Stimulated activated memory B cell treated with anti-CD40 and anti-IgM and Interleukin-4, amounts not matched to agents 10 μg/mL and 1 μg/mL and 100 μg/mL, for 72 hours (primary cell): ENCODE data around the gene RELL1.
"Not testable (repeated sequence)": the region's sequence is repeated elsewhere in the genome, so short reads cannot be mapped to it uniquely, and the experiment has no call there.

Source experiments
- ATAC-seq: fragments of 150-1000 bp; cut with Tn5 transposase; 2 replicates; pipeline ENCODE4 v1.10.0; 2021
- H3K27ac Mint-ChIP-seq: one replicate; pipeline ENCODE4 v1.8.0; 2022; ENCODE audit warnings: mild to moderate bottlenecking, mixed read lengths
- H3K27me3 Mint-ChIP-seq: one replicate; pipeline ENCODE4 v1.8.0; 2022; ENCODE audit warnings: mixed read lengths
- H3K36me3 Mint-ChIP-seq: one replicate; pipeline ENCODE4 v1.8.0; 2022; ENCODE audit warnings: mixed read lengths
- H3K4me1 Mint-ChIP-seq: one replicate; pipeline ENCODE4 v1.8.0; 2022; ENCODE audit warnings: mixed read lengths
- H3K4me3 Mint-ChIP-seq: one replicate; pipeline ENCODE4 v1.8.0; 2022; ENCODE audit warnings: mild to moderate bottlenecking, moderate library complexity, mixed read lengths
- H3K9me3 Mint-ChIP-seq: one replicate; pipeline ENCODE4 v1.8.0; 2022; ENCODE audit warnings: mixed read lengths

The RELL1 gene

DNA sequence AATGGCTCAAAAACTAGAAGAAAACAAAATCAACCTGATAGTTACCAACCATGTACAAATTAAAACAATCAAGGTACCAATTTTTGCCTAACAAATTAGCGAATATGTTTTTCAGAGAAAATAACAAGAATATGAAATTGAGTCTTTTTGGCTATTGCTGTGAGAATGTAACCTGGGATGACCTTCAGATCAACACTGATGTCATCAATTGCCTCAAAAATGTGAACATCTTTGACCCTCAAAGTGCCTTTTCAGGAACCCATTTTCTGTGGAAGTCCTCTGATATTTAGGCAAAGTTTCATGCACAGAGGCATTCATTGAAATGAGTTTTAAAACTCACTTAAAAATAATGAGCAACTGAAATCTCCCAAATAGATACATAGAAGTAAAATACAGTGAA lies 6.1 kb downstream of the RELL1 start:
- Mint-ChIP-seq H3K27me3 (no peaks in the 10 kb centered on the region), H3K36me3 (no peaks in the 10 kb centered on the region), H3K27ac (no peak overlapping the region), H3K4me3 (no peak overlapping the region), H3K4me1 (peaks cover 34% of the 10 kb centered on the region), H3K9me3 (no peaks in the 10 kb centered on the region)
- no peak for ATAC-seq

DNA sequence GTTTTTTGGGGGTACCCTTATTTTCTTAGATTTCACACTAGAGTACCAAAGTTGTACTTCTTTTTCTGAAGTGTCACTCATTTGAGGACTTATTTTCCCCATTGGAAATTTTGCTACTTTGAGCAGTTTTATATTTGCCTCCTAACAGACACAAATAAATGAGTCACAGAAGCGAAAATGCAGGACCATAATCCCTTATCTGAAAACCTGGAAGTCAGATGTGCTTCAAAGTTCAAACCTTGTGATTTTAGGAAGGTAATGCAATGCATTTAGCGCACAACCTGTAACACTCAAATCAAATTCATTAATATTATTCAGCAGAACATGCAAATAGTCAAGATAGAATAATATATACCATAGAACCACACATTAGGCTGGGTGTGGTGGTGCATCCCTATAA lies 6.9 kb downstream of the RELL1 start:
- Mint-ChIP-seq H3K4me1 (peaks cover 30% of the 10 kb centered on the region), H3K36me3 (no peaks in the 10 kb centered on the region), H3K4me3 (no peak overlapping the region), H3K27ac (no peak overlapping the region), H3K9me3 (no peaks in the 10 kb centered on the region), H3K27me3 (no peaks in the 10 kb centered on the region)
- ATAC-seq, result no peak

DNA sequence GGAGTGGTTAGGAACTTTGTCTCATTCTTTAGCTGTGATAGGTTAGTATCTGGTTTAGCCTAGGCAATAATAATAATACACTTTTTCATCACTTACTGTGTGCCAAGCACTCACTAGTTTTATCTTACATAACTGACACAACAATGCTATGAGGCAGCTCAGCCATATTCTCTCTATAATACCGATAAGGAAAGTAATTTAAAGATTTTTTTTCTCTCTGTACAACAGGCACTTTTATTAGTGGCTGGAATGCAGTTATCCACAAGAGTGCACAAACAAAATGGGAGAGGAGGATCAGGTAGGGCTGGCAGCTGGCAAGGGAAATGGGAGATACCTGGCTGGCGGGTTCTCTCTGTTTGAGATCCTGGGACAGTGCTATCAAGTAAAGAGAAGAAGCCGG lies 7.6 kb downstream of the RELL1 start:
- Mint-ChIP-seq H3K4me3 (no peak overlapping the region), H3K4me1 (peaks cover 34% of the 10 kb centered on the region), H3K27ac (peak overlapping the region; percentile 22), H3K9me3 (no peaks in the 10 kb centered on the region), H3K36me3 (no peaks in the 10 kb centered on the region), H3K27me3 (no peaks in the 10 kb centered on the region)
- no peak for ATAC-seq

DNA sequence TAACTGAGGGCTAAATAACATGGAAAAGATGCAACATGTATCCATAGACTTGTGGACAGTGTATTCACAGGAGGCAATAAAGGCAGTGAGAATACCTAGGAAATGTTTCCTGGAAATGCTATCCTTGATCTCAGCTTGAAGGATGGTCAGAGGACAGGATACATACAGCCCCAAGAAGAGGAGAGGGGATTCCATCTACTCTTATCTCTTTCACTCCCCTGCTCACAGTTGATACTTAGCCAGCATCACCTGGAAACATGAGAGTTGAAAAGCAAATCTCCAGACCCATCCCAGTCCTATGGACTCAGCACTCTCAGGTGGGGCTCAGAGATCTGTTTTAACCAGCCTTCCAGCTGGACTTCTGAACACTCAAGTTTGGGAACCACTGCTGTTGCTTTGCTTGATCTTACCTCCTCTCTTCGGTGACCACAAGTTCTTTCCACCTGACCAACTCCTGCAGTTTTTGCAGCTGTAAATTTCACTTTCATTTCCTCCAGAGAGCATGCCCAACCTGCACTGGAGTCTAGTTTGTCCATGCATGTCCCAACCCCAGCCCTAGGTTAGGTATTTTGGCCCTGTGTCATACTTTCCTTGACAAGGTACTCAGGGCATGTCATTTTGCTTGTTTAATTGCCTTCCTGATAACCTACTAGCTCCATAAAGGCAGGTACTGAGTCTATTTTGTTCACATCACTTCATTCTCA lies 10.4 kb downstream of the RELL1 start:
- Mint-ChIP-seq H3K27ac (no peak overlapping the region), H3K27me3 (no peaks in the 10 kb centered on the region), H3K4me1 (peaks cover 20% of the 10 kb centered on the region), H3K4me3 (no peak overlapping the region), H3K9me3 (no peaks in the 10 kb centered on the region), H3K36me3 (no peaks in the 10 kb centered on the region)
- peak; percentile 94 for ATAC-seq

DNA sequence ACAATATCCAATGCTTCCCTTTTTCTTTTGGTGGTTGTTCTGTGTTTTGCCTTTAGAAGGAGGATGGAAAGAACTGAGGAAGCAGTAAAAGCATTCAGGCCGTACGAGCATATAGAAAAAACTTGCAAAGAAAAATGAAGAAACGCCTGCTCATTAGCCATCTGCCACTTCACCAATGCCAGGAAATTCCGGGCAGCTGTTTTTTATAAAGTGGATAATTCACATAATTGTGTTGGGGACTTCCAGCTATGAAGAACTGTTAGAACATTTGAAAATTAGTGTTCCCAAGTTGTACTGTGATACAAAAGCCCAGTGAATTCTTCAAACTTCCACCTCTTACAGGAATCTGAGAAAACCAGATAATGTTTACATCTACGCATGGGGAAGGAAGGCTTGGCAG lies 11.7 kb downstream of the RELL1 start:
- ATAC-seq, result no peak
- Mint-ChIP-seq H3K9me3 (no peaks in the 10 kb centered on the region), H3K4me1 (peaks cover 20% of the 10 kb centered on the region), H3K27me3 (no peaks in the 10 kb centered on the region), H3K4me3 (no peak overlapping the region), H3K27ac (no peak overlapping the region), H3K36me3 (no peaks in the 10 kb centered on the region)

DNA sequence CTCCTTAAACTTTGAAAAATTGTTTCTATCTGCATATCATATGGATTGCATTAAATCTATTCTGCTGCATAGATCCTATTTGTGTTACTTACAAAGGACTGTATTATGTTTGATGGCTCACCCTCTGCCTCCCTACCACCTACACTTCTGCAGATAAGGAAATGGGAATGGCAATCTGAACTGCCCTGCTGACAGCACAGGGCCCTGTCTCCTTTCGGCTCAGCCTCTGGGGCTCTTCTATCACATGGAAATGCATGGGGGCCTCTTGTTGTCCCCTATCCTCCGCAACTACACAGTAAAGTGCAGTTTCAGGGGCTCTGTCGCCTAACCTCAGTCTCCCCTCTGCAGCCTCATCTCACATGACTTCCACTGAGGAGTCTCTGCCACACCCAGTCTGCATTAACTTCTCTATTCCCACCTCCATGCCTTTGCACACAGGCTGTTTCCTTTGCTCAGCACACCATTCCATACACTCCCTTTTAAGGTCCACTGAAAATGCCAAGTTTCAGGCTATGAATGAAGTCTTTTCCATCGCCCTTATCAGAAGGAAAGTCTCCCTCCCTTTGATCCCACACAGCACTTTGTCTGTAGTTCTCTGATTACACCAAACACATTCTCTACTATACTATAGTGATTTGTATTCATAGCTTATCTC lies 12.5 kb downstream of the RELL1 start:
- no peaks in the 10 kb centered on the region for H3K36me3 Mint-ChIP-seq
- no peak for ATAC-seq
- H3K27ac Mint-ChIP-seq, result peak overlapping the region; percentile 9
- H3K4me1 Mint-ChIP-seq, result peaks cover 20% of the 10 kb centered on the region
- no peaks in the 10 kb centered on the region for H3K9me3 Mint-ChIP-seq
- no peaks in the 10 kb centered on the region for H3K27me3 Mint-ChIP-seq
- no peak overlapping the region for H3K4me3 Mint-ChIP-seq

DNA sequence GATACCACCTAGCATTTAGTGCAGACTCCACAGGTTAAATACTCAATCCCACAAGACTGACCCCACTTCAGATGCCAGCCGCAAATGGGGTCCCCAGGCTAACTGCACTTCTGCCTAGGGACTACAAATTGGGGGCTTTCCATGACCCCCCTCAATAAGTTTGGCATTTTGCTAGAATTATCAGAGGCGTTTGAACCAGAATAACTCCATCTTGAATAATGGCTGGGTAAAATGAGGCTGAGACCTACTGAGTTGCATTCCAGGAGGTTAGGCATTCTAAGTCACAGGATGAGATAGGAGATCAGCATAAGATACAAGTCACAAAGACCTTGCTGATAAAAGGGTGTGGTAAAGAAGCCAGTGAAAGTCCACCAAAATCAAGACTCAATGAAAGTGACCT lies 15.1 kb downstream of the RELL1 start:
- no peak overlapping the region for H3K4me3 Mint-ChIP-seq
- H3K4me1 Mint-ChIP-seq, result peaks cover 28% of the 10 kb centered on the region
- H3K27ac Mint-ChIP-seq, result no peak overlapping the region
- no peaks in the 10 kb centered on the region for H3K36me3 Mint-ChIP-seq
- ATAC-seq, result no peak
- H3K9me3 Mint-ChIP-seq, result no peaks in the 10 kb centered on the region
- no peaks in the 10 kb centered on the region for H3K27me3 Mint-ChIP-seq

DNA sequence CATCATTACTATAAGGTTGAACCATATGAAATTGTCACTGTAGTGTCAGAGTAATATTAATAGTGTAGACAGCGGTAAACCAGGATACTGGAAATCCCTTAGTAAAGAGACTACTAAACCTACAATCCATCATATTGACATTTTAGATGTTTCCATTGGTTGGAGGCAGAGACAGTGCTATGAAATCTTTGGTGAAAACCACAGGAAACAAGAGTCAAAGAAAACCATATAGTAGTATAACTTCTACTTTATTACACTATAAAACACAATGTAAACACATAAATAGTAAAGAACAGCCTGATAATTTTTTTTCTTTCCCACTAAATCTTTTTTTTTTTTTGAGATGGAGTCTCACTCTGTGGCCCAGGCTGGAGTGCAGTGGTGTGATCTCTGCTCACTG lies 15.9 kb downstream of the RELL1 start:
- Mint-ChIP-seq H3K9me3 (no peaks in the 10 kb centered on the region), H3K4me1 (peaks cover 20% of the 10 kb centered on the region), H3K27me3 (no peaks in the 10 kb centered on the region), H3K4me3 (no peak overlapping the region), H3K36me3 (no peaks in the 10 kb centered on the region), H3K27ac (no peak overlapping the region)
- ATAC-seq, result no peak

DNA sequence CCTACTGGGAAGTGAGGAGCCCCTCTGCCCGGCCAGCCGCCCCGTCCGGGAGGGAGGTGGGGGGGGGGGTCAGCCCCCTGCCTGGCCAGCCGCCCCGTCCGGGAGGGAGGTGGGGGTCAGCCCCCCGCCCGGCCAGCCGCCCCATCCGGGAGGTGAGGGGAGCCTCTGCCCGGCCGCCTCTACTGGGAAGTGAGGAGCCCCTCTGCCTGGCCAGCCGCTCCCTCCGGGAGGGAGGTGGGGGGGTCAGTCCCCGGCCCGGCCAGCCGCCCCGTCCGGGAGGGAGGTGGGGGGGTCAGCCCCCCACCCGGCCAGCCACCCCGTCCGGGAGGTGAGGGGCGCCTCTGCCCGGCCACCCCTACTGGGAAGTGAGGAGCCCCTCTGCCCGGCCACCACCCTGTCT lies 17.1 kb downstream of the RELL1 start:
- peaks cover 15% of the 10 kb centered on the region for H3K4me1 Mint-ChIP-seq
- H3K9me3 Mint-ChIP-seq, H3K27ac Mint-ChIP-seq, H3K4me3 Mint-ChIP-seq, ATAC-seq, H3K27me3 Mint-ChIP-seq, H3K36me3 Mint-ChIP-seq: not testable (repeated sequence)

DNA sequence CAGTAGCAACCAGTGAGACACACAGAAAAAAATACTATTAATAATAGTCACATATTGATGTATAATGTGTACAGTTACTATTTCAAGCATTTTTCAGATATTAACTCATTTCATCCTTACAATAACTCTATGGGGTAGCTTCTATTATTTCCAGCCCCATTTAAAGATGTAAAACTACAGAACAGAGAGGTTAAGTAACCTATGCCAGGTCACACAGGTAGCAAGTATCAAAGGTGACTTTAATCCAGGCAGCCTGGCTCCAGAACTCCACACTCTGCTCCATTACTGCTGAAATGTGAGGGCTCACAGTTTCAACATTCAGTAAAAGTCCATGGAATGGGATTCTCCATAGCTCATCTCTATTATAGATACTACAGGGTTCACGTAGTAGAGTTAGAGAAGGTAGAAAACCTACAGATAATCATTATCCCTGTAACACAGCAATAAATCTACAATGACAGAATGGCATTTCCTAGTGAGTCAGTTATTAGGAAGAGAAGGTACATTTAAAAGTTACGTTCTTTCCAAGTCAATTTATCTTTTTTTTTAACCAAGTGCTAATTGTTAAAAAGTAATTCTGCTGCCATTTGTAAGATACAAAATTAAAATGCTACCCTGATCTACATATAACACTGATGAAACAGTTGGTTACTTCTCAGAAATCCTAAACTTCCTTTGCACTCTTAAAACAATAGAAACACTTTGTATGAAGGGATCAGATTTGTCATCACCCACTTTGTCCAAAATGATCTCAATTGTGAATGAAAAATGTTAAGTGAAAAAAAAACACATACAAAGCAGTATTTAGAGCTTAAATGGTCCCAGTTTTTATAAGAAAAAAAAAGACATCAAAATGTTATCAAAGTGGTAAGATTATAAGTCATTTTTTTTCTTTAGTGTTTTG lies 18.7 kb downstream of the RELL1 start:
- no peak for ATAC-seq
- no peaks in the 10 kb centered on the region for H3K9me3 Mint-ChIP-seq
- no peak overlapping the region for H3K4me3 Mint-ChIP-seq
- no peaks in the 10 kb centered on the region for H3K36me3 Mint-ChIP-seq
- H3K4me1 Mint-ChIP-seq, result peaks cover 9% of the 10 kb centered on the region
- no peaks in the 10 kb centered on the region for H3K27me3 Mint-ChIP-seq
- H3K27ac Mint-ChIP-seq, result no peak overlapping the region

DNA sequence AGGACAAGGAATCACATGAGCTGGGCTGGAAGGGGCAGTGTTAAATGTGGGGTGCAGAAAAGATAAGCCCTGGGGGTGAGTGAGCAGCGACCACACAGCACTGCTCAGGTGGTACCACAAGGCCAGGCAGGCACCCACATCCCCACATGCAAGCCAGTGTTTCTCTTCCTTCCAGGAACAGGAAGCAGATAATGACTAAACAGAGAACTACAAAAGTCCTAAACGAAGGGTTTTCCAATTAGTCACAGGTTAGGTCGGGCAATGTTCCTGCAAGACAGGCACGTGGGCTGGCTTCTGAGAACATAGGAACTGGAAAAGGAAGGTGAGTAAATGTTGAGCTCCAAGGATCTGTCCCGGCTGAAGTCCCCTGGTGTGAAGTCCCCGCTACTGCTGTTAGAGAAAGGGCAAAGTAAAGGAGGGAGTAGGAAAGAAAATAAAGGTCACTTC lies 19.5 kb downstream of the RELL1 start:
- Mint-ChIP-seq H3K4me1 (peaks cover 9% of the 10 kb centered on the region), H3K27me3 (no peaks in the 10 kb centered on the region), H3K36me3 (no peaks in the 10 kb centered on the region), H3K4me3 (no peak overlapping the region), H3K27ac (no peak overlapping the region), H3K9me3 (no peaks in the 10 kb centered on the region)
- no peak for ATAC-seq

DNA sequence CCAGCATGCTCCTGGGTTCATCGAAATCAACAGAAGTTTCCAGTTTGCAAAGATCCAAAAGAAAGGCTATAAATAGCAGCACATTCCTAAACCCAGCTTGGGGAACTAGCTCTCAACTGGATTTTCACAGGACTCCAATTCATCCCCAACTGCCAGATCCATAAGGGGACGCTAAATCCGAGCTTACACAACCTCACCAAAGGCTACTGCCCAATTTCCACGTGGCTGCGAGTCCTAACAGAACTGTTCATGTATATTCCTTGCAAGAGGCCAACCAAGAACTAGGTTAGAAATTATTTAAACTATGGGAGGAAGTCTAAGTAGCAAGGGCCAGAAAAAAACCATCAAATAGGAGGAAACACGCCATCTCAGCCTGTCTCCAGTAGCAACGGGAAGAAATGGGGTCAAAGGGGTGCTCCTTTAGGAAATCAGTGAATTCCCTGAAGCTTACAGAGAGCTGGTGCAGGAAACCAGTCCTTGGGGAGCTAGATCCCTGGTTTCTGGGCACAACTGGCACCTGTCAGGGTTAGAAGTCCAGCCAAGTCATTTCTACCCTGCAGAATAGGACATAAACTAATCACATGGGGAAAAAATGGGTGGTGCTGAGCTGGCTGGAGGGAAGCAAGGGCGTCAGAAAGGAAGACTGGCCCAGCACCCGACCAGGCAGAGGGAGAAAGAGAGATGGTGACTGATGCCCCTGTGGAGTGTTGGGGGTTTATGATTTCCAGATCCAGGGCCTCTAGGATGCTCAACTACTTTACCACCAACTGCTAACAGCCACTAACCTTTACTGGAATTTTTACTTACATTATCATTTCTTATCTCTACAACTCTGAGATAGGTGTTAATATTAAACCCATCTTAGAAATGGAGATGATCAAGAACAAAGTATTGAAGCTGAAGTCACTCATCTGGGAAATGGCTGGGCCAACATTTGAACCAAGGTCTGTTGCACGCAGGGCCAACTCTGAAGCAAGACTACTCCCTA lies 20.5 kb downstream of the RELL1 start:
- Mint-ChIP-seq H3K36me3 (no peaks in the 10 kb centered on the region), H3K4me3 (no peak overlapping the region), H3K9me3 (no peaks in the 10 kb centered on the region), H3K27ac (no peak overlapping the region), H3K4me1 (peaks cover 9% of the 10 kb centered on the region), H3K27me3 (no peaks in the 10 kb centered on the region)
- no peak for ATAC-seq

DNA sequence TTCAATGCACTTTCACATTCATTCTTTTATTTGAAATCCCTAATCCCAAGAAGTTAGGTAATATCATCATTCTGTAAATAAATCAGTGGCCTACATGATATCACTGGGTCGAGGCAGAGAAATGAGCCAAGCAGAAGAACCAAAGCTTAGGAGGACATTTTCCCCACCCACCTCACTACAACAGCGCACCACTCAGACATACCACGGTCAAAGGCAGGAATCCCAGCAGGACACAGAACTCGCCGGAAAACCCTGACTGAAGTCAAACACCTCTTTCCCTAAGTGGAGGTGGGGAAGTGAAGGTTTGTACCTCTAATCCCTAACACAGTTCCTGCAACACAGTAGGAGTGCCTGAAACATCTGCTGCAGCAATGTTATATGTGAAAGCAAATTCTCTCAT lies 21.5 kb downstream of the RELL1 start:
- Mint-ChIP-seq H3K4me1 (peaks cover 9% of the 10 kb centered on the region), H3K27ac (no peak overlapping the region)

DNA sequence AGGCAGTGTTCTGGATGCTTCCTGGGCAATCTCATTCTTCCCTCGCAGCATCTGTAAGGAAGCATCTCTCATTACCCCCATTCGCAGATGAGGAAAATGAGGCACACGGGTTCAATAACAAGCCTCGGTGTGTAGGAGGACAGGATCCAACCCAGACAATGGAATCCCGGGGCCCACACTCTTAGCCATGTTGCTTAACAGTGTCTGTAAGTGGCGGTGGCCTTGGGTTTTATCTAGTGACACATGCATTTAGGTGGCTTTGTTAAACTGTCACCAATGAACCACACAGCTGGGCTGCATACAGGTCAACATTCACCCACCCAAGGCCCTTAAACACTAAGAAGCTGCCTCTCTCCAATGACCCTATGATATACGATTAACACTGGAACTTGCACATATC lies 22.6 kb downstream of the RELL1 start:
- Mint-ChIP-seq H3K27me3 (no peaks in the 10 kb centered on the region), H3K4me3 (no peak overlapping the region), H3K27ac (no peak overlapping the region), H3K36me3 (no peaks in the 10 kb centered on the region), H3K4me1 (peaks cover 9% of the 10 kb centered on the region), H3K9me3 (no peaks in the 10 kb centered on the region)
- ATAC-seq, result no peak

More for the DNA sequence above, 21.5 kb downstream of the RELL1 start:
- H3K4me3 Mint-ChIP-seq, result no peak overlapping the region
- no peaks in the 10 kb centered on the region for H3K27me3 Mint-ChIP-seq
- H3K9me3 Mint-ChIP-seq, result no peaks in the 10 kb centered on the region
- no peak for ATAC-seq
- no peaks in the 10 kb centered on the region for H3K36me3 Mint-ChIP-seq
